Right lobe of liver (tissue), 6 donors: ENCODE data around the gene NT5C1A. TPM values are rescaled to one million over a fixed set of nuclear protein-coding genes. Genes with fewer than 3 reads are reported as not detected.

Experiments
- ATAC-seq, 4 donors: fragments of 200-7000 bp; cut with Tn5 transposase; one replicate each; pipeline ENCODE4 v1.9.1; 2020; ENCODE audit warnings: mild to moderate bottlenecking in 4 of 4, moderate library complexity in 4 of 4
- DNase-seq, 3 donors: peaks; one replicate each; pipeline ENCODE4 v3.0.0-alpha.2; 2020
- H3K27ac ChIP-seq, 3 donors: fragments of 200-600 bp; one replicate each; pipeline ENCODE4 v1.8.0; 2022
- H3K27me3 ChIP-seq, 2 donors: fragments of 200-600 bp; one replicate each; pipeline ENCODE4 v1.8.0; 2022
- H3K36me3 ChIP-seq, 4 donors: fragments of 200-600 bp; sonication (generic) in 1 of 4; one replicate each; pipeline versions ENCODE4 v1.5.1 to v1.8.0; 2017 to 2022; ENCODE audit warnings: control low read depth in 1 of 4
- H3K4me1 ChIP-seq, 4 donors: fragments of 200-600 bp; sonication (generic) in 1 of 4; one replicate each; pipeline versions ENCODE4 v1.5.1 to v1.8.0; 2017 to 2022; ENCODE audit warnings: control low read depth in 1 of 4
- H3K4me3 ChIP-seq, 3 donors: fragments of 200-600 bp; one replicate each; pipeline ENCODE4 v1.8.0; 2022
- H3K9me3 ChIP-seq, 4 donors: fragments of 200-600 bp; sonication (generic) in 1 of 4; one replicate each; pipeline versions ENCODE4 v1.5.1 to v1.8.0; 2017 to 2022; ENCODE audit warnings: control low read depth in 1 of 4
- POLR2A ChIP-seq: fragments of 450-650 bp; IDR thresholded peaks from one replicate; pipeline ENCODE4 v1.6.1; 2017; ENCODE audit warnings: antibody characterized with exemption, mild to moderate bottlenecking
- WGBS: methylation state at CpG from one replicate; pipeline ENCODE4 v1.1.6; 2018; ENCODE audit warnings: low coverage, low lambda C conversion rate; ENCODE audit not compliant: insufficient coverage; ENCODE audit errors: missing lambda C conversion rate; 5-methylcytosine and 5-hydroxymethylcytosine counted together
- intact Hi-C, 2 donors: fragments of 100-400 bp; cut with DNase I; formaldehyde crosslinking; loops; one replicate each; pipeline versions ENCODE4 v1.11.2 to v1.14.1; 2022
- total RNA-seq, 6 experiments: library from RNA; depleted of rRNA in 2 of 6; stranded (reverse); fragments of >200 nt in 2 of 6; fragmentation: NEBNext Ultra II Directional in 3 of 6; extraction: Animal tissue kit (Norgen Biotek cat#: 25700) in 3 of 6; gene quantifications; one replicate each; pipeline versions ENCODE4 v1.1.0 to v1.2.4, GENCODE V29; 2016 to 2023
- TF ChIP-seq, protein P1 (sequence below), 4 donors: fragments of 200-600 bp in 3 of 4; fragments of 450-650 bp in 1 of 4; IDR thresholded peaks; one replicate each; pipeline versions ENCODE4 v1.5.1 to v1.8.0; 2016 to 2022; ENCODE audit warnings: antibody characterized with exemption in 4 of 4, mild to moderate bottlenecking in 2 of 4
- donor health status: DM: no; HTN: yes; CAD: no.
- donor health status: DM: no; HTN: no; CAD: no.
- donor health status: DM: no; HTN: no; CAD: no.
- donor health status: DM: no; HTN: yes; CAD: no.
- donor health status: DM: no; HTN: yes; CAD: no.

The NT5C1A gene
- total RNA-seq, 6 experiments from 2014 or later = not detected

- H3K27ac ChIP-seq = no peak overlapping the region
- H3K4me1 ChIP-seq = no peaks in the 10 kb centered on the region
- no peaks in the 10 kb centered on the region for H3K27me3 ChIP-seq
- TF ChIP-seq, protein P1, sequence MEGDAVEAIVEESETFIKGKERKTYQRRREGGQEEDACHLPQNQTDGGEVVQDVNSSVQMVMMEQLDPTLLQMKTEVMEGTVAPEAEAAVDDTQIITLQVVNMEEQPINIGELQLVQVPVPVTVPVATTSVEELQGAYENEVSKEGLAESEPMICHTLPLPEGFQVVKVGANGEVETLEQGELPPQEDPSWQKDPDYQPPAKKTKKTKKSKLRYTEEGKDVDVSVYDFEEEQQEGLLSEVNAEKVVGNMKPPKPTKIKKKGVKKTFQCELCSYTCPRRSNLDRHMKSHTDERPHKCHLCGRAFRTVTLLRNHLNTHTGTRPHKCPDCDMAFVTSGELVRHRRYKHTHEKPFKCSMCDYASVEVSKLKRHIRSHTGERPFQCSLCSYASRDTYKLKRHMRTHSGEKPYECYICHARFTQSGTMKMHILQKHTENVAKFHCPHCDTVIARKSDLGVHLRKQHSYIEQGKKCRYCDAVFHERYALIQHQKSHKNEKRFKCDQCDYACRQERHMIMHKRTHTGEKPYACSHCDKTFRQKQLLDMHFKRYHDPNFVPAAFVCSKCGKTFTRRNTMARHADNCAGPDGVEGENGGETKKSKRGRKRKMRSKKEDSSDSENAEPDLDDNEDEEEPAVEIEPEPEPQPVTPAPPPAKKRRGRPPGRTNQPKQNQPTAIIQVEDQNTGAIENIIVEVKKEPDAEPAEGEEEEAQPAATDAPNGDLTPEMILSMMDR (IDR thresholded peaks at IDR 0.05) = no peak
- no peak for TF ChIP-seq POLR2A
- H3K4me3 ChIP-seq = peak overlapping the region; percentile 25 to 39 (median 28)
- DNase-seq (no peak), ATAC-seq (no peak)
- 63% methylated on average over 3 of the region's 3 CpGs for WGBS
- intact Hi-C loops = no loop called here
- no peaks in the 10 kb centered on the region for H3K36me3 ChIP-seq
- H3K9me3 ChIP-seq = no peaks in the 10 kb centered on the region
Measured at GRCh38 chr1:39638965-39639304, 33.0 kb downstream of the NT5C1A start.

- no peak for ATAC-seq
- intact Hi-C loops = no loop called here
- Histone ChIP-seq H3K27me3 (no peaks in the 10 kb centered on the region), H3K36me3 (no peaks in the 10 kb centered on the region), H3K9me3 (no peaks in the 10 kb centered on the region), H3K4me3 (no peak overlapping the region), H3K27ac (no peak overlapping the region), H3K4me1 (no peaks in the 10 kb centered on the region)
- TF ChIP-seq, protein P1 (IDR thresholded peaks at IDR 0.05) = no peak
- no peak for TF ChIP-seq POLR2A
- no peak for DNase-seq
- 40% methylated on average over 3 of the region's 4 CpGs for WGBS
Measured at GRCh38 chr1:39637361-39637760, 34.5 kb downstream of the NT5C1A start.

GRCh38 chr1:39635871-39636210, 36.1 kb downstream of the NT5C1A start:
- H3K4me1 ChIP-seq = no peaks in the 10 kb centered on the region
- no peak overlapping the region for H3K4me3 ChIP-seq
- H3K36me3 ChIP-seq = no peaks in the 10 kb centered on the region
- H3K27ac ChIP-seq = no peak overlapping the region
- TF ChIP-seq POLR2A = no peak
- TF ChIP-seq, protein P1 (IDR thresholded peaks at IDR 0.05) = no peak
- no peak for DNase-seq
- no peaks in the 10 kb centered on the region for H3K27me3 ChIP-seq
- no peaks in the 10 kb centered on the region for H3K9me3 ChIP-seq
- ATAC-seq = no peak
- WGBS = 67% methylated on average over 2 of the region's 2 CpGs
- intact Hi-C loops = no loop called here

- 63% methylated on average over 11 of the region's 12 CpGs for WGBS
- Histone ChIP-seq H3K27ac (no peak overlapping the region), H3K27me3 (no peaks in the 10 kb centered on the region), H3K9me3 (no peaks in the 10 kb centered on the region), H3K4me3 (no peak overlapping the region), H3K4me1 (no peaks in the 10 kb centered on the region), H3K36me3 (no peaks in the 10 kb centered on the region)
- intact Hi-C loops = no loop called here
- DNase-seq (no peak), ATAC-seq (no peak)
- TF ChIP-seq POLR2A = no peak
- TF ChIP-seq, protein P1 (IDR thresholded peaks at IDR 0.05) = no peak
Measured at GRCh38 chr1:39635205-39635870, 36.6 kb downstream of the NT5C1A start.

DNA sequence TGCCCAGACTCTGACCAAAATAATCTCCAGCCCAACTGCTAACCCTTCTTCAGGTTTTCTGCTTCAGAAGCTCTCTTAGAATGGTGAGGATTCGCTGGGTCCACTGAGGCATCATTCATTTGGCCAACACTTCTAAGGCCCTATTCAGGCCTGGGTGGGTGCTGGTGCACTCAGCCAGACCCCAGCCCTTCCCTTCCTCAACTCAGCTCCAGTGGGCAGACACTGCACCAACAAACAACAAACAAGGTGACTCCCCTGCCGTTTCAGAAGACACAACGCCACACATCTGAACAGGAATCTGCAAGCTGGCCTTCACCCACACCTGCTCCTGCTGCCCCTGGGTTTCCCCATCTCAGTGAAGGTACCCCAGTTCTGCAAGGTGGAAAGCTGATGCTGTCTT, 38.5 kb downstream of the NT5C1A start:
- intact Hi-C loops = no loop called here
- TF ChIP-seq, protein P1 (IDR thresholded peaks at IDR 0.05) = no peak
- Histone ChIP-seq H3K27me3 (no peaks in the 10 kb centered on the region), H3K4me1 (no peaks in the 10 kb centered on the region), H3K36me3 (no peaks in the 10 kb centered on the region), H3K4me3 (no peak overlapping the region), H3K27ac (no peak overlapping the region), H3K9me3 (no peaks in the 10 kb centered on the region)
- 80% methylated on average over 1 of the region's 3 CpGs for WGBS
- ATAC-seq (no peak), DNase-seq (no peak)
